Upper lobe of left lung (tissue), 4 donors: ENCODE data around the gene FBXL17.

ENCODE experiments used
- EP300 ChIP-seq, 4 donors: sonication (generic); formaldehyde crosslinking; IDR thresholded peaks; one replicate each; pipeline ENCODE4 v1.5.1; 2017; ENCODE audit warnings: antibody characterized with exemption in 4 of 4, control low read depth in 2 of 4
- POLR2AphosphoS5 ChIP-seq, 2 donors: sonication (generic); formaldehyde crosslinking; IDR thresholded peaks; one replicate each; pipeline ENCODE4 v1.5.1; 2017; ENCODE audit warnings: antibody characterized with exemption in 2 of 2
- TF ChIP-seq, protein P1 (sequence below), 6 experiments: fragments of 450-650 bp in 4 of 6; fragments of 200-600 bp in 2 of 6; sonication (generic) in 2 of 6; IDR thresholded peaks; one replicate each; pipeline ENCODE4 v1.5.1; 2016 to 2019; ENCODE audit warnings: antibody characterized with exemption in 6 of 6

DNA sequence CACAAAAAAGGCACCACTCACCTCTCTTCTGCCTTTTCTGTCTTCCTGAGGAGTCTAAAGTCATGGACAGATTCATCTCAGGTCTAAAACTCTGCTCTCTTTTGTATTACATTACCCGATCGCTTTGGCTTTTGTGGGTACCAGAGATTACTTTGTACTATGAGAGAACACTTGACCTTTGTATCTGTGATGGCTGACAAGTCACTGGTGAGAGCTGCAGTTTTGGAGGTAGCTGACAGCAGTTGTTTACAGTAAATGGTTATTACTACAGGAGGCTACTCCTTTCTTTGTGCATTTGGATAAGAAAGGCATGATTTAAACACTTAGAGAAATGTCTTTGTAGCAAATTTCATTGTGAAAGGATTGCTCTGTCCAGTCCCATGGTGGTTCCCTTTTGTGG is 307.3 kb downstream of the FBXL17 start:
- TF ChIP-seq, protein P1, sequence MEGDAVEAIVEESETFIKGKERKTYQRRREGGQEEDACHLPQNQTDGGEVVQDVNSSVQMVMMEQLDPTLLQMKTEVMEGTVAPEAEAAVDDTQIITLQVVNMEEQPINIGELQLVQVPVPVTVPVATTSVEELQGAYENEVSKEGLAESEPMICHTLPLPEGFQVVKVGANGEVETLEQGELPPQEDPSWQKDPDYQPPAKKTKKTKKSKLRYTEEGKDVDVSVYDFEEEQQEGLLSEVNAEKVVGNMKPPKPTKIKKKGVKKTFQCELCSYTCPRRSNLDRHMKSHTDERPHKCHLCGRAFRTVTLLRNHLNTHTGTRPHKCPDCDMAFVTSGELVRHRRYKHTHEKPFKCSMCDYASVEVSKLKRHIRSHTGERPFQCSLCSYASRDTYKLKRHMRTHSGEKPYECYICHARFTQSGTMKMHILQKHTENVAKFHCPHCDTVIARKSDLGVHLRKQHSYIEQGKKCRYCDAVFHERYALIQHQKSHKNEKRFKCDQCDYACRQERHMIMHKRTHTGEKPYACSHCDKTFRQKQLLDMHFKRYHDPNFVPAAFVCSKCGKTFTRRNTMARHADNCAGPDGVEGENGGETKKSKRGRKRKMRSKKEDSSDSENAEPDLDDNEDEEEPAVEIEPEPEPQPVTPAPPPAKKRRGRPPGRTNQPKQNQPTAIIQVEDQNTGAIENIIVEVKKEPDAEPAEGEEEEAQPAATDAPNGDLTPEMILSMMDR (IDR thresholded peaks at IDR 0.05) = no peak
- TF ChIP-seq POLR2AphosphoS5 (IDR thresholded peaks at IDR 0.05) = no peak
- no peak for TF ChIP-seq EP300 (IDR thresholded peaks at IDR 0.05)
